HG03354 (cell line): Measurements from ENCODE around the gene GRIA2.
"Not testable (repeated sequence)": the region's sequence is repeated elsewhere in the genome, so short reads cannot be mapped to it uniquely, and the experiment has no call there.

Source experiments
- ATAC-seq: cut with Tn5 transposase; IDR thresholded peaks from one replicate; pipeline ENCODE4 v1.9.1; 2021; ENCODE audit warnings: mild to moderate bottlenecking; ENCODE audit not compliant: unreplicated experiment, poor library complexity, severe bottlenecking

The GRIA2 gene

DNA sequence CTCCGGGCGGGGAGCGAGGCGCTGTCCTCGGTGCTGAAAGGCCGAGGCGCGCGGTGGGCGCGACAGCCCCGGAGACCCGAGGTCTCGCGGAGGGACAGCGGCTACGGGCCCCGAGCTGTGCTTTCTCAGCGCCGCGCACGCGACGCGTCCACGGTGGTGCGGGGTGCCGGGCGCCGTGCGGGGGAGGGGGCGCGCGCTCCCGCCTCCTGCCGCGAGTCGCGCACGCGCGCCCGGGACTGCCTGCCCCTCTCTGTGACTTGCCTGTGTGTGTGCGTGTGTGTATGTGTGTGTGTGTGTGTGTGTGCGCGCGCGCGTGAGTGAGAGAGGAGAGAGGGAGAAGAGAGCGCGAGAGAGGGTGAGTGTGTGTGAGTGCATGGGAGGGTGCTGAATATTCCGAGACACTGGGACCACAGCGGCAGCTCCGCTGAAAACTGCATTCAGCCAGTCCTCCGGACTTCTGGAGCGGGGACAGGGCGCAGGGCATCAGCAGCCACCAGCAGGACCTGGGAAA, at the start of gene GRIA2:
GRIA2 (plus strand) TSS at position 358 of the 511 bp plus-strand sequence. CDS start 315 bp downstream, outside the sequence.
- no peak for ATAC-seq

DNA sequence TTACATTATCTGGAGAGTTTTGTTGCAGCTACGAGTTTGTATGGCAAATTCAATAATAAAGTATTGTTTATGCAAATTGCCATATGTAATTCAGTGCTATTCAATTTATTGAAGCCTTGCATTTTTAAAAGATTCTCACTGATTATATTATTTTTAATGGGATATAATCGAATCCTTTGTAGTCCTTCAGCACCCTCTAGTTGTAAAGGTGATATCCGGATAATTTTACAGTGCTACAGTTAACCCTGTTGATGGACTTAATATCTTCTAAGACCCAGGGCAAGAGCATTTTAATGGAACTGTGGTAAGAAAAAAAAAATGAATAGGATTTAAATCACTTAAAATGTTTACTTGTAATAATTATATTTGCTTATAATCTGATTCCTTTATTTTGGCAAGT, 48.5 kb upstream of the GRIA2 start:
- no peak for ATAC-seq

DNA sequence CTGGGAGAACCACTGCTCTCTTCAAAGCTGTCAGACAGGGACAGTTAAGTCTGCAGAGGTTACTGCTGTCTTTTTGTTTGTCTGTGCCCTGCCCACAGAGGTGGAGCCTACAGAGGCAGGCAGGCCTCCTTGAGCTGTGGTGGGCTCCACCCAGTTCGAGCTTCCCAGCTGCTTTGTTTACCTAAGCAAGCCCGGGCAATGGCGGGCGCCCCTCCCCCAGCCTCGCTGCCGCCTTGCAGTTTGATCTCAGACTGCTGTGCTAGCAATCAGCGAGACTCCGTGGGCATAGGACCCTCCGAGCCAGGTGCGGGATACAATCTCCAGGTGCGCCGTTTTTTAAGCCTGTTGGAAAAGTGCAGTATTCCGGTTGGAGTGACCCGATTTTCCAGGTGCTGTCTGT, 40.3 kb upstream of the GRIA2 start:
- not testable (repeated sequence) for ATAC-seq

DNA sequence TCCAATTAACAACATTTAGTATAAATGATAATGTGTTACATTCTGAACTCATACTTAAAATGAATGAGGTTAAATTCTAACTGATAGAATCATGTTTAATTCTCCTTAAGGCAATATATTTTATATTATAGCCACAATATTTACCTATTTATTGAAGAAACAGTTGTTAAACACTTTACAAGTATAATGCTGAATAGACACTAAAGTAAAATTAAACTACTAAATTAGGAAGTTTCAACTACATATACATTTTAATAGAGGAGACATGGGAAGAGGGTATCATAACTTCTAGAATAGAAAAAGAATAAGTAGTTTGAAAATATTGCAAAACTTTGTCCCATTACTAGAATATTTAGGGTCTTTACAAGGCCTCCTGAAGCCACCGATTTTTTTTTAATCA, 36.2 kb upstream of the GRIA2 start:
- ATAC-seq: no peak

DNA sequence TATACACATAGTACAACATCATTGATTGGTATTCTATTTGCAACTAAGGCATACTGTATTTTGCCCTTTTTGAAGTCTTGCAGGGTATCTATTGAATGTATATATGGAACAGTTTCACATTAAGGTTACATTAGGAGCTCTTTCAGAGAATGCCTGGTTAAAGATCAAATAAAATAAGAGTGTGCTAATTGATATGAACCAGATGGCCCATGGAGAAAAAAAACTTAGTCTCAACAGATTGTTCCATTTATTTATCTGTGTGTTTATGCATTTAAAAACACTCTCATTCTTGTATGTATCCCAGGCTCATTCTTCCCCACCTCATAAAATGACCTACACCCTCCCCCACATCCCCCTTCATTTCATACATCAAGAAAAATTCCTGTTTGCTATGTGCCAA, 35.2 kb upstream of the GRIA2 start:
- no peak for ATAC-seq

DNA sequence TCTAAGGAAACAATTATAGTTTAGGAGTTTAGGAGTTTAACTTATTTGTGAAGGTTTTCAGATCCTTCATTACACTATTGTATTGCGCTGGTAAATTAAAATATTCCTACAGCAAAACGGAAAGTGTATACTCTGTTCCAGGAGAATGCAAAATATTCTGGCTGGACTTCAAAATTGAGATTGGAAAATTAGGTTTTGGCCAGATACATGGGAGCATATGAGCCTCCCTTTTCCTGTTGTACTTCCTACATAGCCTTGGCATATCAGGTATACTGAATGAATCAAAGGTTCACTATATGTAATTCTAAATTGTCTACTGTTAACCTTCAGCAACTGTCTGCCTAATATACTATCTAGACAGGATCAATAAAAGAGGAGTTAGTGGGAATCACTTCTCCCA, 25.2 kb upstream of the GRIA2 start:
- no peak for ATAC-seq

DNA sequence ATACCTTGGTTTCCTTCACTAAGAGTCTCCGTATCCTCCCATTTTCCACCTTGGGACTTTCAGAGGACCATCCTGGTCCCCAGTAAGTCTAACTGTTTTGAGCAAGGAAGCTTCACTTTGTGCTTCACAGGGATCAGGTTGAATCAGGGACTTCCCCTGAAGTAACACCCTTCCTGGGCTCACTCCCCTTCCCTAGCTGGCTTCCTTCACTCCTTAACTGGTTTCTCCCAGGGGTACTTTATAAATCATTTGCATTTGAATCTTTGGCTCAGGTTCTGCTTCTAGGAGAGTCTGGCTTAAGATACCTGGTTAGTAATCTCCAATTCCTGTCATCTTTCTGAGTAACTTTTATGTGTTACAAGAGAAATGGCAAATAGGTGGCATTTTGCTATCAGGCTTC, 24.5 kb upstream of the GRIA2 start:
- no peak for ATAC-seq

DNA sequence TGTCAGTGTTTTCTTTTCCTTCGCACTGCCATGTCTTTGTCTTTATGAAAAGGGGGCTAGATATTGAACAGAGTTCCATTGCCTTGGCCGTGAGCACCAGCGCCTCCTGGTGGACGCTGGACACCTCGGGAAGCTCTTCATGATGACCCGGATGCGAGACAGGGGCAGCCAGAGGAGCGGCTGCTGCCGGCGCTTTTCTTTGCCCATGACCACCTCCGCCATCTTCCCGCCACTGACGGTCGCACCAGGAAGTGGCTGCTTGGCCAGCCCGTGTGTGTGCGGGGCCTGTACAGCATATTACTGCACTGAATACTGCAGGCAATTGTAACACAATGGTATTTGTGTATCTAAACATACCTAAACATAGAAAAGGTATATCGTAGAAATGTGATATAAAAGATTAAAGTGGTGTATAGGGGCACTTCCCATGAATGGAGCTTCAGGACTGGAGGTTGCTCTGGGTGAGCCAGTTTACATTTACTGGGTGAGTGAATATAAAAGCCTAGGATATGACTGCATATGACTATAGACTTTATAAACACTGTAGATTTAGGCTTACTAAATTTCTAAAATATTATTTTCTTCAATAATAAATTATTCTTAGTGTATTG, 15.8 kb upstream of the GRIA2 start:
- ATAC-seq: peak; percentile 74

DNA sequence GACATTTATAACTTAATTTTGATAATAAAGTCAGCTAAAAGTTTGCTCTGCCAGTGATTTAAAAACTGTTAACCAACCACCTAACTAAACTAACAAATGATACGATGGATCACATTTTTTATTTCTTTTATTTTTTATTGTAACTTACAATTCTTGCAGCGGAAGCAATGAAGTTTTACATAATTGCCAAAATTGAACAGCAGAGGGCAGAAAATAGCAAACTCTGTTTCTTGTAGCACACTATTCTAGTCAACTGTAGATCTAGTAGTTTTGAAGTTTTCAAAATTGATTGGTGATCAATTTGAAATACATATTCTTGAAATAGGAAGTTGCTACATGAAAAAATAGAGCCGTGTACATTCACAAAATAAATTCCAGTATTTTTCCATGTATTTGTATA, 2.8 kb upstream of the GRIA2 start:
- ATAC-seq: no peak

DNA sequence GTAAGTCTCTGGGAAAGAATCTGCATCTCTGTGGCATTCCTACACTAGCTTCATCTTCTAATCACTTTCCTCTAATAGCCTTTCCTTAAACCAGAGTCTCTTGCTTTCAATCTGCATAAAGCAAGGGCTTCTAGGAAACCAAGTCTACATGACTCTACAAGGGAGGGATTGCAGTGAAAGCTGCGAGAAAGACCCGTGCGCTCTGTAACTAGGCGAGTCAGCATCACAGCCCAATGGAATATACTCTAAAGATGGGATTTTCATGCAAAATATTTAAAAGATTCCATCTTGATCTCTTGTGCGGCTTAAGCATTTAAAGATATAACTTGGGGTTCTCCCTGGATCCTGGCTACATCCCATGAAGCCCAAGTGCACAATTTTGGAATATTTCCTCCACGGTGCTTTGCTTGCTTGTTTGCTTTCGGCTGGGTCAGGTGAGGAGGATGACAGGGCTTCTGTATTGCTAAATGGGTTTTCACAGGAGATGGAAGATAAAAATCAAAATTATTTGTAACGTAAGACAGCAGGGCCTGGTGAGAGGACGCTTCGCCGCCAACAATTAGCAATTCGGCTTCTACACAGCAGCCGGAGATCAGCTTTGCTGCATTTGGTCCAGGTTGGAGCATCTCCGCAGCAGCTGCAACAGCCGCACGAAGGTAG, 687 bp upstream of the GRIA2 start:
- no peak for ATAC-seq

DNA sequence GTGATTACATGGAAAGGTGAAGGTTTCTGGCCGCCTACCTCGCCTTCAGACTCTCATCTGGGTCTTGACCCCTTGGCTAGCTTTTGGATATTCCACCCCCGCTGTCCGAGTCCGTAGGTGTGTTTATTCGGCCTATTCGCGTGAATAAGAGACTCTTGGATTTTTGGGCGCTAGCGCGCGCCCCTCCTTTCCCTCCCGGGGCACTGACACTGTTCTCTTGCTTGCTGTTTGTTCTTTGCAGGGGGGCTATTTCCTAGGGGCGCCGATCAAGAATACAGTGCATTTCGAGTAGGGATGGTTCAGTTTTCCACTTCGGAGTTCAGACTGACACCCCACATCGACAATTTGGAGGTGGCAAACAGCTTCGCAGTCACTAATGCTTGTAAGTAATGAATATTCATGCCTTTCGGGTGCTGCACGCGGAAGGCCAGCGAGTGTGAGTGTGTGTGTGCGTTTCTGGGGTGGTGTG, 932 bp downstream of the GRIA2 start:
- no peak for ATAC-seq

DNA sequence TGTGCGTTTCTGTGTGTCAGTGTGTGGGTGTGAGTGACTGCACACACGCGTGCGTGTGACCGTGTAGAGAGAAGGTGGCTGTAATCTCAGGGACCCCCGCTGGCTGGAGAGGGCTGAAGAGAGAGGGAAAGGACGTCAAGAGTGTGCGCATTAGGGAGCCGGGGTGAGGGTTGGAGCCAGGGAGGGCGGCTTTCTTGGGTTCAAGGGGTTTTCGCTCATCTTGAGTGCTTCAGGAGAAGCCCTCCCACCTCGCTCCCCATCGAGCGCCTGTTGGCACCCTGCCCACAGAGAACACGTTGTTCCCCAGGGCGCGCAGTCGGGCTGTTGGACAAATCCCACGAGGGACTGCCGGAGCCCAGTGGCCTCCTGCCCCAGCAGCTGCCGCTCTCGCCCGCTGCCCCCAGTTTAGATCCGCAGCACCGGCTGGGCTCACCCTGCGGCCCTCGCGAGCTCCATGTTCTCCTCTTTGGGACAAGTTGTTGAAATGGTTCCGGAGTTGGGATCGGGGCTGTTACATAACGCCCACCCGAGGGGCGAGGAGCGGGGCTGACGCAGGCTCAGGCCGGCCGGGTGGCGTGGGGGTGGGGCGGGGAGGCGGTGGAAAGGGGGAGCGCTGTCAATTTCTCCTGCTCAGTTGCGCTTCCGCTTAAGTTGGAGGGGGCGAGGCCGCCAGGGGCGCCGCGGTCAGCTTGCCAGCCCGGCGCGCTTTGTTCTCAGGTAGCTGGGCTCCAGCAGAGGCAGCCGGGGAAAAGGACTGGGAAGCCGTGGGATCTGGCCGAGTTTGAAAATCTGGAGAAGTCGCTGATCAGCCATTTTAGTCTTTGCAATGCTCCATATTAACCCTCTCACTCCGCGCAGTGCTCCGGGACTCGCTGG, 1.6 kb downstream of the GRIA2 start:
- ATAC-seq: no peak

DNA sequence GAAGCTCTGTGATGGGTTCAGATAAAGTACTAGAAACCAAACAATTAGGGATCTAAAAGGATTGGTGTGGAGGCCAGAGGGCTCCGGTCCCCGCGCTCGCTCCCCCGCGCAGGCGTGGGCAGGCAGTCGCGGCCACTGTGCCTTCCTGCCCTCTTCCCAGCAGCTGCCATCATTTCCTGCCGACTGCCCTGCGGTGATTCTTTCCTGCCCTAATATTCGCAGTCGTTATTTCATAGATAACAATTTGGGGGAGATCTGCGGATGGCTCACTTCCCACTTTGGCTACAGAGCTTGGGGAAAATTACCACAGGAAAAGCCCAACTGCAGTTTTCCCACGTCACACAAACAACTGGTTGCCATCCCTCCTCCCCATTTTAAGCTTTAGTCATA, 2.2 kb downstream of the GRIA2 start:
- ATAC-seq: no peak

DNA sequence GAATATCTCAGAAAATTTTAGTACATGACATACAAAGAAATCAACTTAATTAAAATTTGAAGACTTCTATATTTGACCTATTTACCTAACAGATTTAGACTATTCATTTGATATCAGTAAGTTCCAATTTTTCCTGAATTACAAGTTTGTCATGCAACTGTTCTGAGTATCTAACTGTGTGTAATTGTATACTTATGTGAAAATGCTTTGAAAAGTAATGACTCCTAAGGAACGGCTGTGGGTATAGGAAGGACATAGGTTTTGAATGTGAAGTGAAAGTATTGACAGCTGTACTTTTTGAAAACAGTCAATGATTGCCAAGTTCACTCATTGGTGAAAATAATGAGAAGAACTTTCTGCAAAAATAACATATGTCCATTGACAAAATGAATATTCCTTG, 2.9 kb downstream of the GRIA2 start:
- ATAC-seq: no peak

DNA sequence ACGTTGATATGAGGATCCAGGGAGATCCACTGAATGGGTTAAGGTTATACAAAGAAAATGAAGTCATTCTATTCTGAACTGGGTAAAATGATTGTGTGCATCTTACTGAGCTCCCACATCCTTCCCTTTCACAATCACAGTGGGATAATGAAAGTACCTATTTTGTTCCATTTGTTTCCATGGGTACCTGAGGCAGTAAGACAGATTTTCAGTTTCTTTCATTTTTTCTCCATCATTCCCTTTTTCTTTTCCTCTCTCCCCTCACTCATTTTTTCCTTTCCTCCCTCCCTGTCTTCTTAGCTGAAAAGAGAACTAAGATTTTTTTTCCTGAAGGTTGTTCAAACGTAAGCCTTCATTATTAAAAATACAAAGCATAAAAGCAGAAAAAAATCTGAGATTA, 4.6 kb downstream of the GRIA2 start:
- ATAC-seq: no peak

DNA sequence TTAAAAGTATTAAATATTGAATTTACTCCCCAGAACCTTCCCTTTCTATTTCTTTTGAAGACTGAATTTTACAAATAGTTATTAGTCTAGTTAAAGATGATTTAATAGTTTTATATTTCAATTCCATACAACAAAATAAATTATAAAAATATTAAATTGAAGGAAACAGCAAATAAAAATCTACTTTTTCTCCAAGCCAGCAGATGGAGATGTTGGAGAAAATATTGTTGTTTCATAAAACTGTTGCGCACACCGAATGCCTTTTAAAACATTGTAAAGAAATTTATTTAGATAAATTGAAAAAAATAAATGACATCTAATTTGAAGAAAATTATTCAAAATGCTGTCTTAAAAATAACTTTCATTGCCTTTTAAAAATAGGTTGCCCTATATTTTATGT, 5.5 kb downstream of the GRIA2 start:
- ATAC-seq: no peak

DNA sequence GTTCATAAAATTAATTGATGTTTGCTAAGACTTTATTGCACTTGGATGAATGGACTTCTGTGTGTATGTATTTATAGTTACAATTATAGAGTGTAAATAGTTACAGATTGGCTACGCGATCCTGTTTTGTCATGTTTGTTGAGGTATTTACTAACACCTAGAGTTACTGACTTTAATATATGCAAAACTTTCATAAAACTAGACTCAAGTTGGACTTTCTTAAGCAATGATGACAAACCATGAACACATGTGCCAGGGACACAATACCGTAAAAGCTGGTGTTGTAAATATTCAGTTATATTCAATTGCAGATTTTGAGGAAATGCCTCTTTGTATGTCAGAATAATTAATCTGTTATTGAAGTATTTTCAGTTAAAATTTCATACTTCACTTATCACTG, 6.1 kb downstream of the GRIA2 start:
- ATAC-seq: no peak

DNA sequence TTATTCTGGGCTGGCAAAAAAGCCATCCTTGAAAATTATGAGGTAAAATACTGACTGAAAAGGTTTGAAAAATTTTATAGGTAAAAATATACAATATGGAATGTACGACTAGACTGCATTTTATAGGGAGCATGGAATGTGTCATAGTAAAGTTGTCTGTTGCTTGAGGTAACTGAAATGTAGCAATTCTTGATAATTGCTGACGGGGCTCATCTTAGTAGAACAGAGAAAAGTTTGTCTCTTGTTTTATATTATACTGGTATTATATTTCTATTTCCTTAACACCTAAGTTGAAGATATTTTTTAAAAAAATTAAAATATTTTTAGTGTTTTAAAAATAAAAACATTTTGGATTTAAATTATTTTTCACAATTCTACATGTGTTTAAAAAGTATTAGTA, 11.0 kb downstream of the GRIA2 start:
- ATAC-seq: no peak

DNA sequence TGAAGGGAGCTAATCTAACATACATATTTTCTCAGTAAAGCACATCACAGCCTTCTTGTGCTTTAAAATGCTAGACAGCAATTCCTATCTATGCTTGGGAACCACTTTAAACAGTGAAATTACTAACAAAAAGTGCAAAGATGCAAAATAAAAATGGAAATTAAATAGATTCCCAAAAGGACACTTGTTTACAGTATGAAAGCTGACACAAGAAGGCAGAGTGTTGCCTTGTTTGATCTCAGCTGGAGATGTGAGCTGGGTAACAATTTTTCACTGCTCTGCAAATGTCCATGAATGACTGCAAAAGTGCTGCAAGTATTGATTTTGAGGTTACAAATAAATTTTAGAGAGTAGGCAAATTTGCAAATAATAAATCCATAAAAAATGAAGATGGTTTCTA, 22.3 kb downstream of the GRIA2 start:
- ATAC-seq: no peak

DNA sequence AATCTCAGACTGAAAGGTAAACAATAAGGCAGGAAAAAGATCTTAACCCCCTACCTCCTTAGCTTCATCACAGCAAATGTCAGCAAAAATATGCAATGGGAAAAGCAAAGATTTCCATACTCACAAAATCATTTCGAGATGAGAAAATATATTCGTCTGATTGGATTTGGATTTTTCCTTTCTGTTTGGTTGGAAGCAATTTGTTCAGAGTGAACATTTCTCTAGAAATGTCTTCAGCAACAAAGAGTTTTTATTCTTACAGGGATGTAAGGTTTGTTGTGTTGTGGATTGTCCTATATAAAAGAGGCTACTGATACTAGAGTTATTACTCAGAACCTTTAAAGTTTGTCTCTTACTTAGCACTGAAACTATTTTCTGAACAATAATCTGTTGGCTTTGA, 23.8 kb downstream of the GRIA2 start:
- ATAC-seq: no peak

DNA sequence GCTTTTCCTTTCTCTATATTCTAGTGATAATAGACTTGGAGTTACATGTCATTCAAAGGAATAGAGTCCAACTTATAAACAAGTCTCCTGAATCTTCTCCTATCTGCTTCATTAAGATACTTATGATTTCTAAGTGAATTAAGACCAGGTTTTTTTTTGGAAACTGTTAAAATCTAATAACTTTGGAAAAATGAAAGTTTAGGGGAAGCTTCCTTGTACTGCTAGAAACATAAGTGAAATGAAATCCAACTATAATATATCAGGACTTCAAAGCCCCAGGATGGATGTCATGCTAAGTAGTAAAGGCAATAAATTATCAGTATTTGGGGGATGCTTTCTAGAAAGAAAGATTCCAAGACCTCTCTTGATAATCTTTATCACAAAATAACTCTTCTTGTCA, 24.8 kb downstream of the GRIA2 start:
- ATAC-seq: no peak
